MM.1S (cell line): ENCODE data around the gene DCDC2C.

Experiments used
- DNase-seq: peaks from one replicate; pipeline ENCODE4 v3.0.0-alpha.2; 2015
- H2AFZ ChIP-seq: fragments of 300-600 bp; sonication (generic); 2 replicates; pipeline ENCODE4 v1.6.0; 2016; ENCODE audit warnings: antibody characterized with exemption, low read length
- H3F3A ChIP-seq: fragments of 300-600 bp; sonication (generic); 2 replicates; pipeline ENCODE4 v1.6.1; 2016; ENCODE audit warnings: mild to moderate bottlenecking, antibody characterized with exemption, low read length, moderate library complexity, mixed read lengths; ENCODE audit not compliant: insufficient read depth
- H3K27ac ChIP-seq: fragments of 300-600 bp; sonication (generic); 2 replicates; pipeline ENCODE4 v1.5.1; 2016; ENCODE audit warnings: mild to moderate bottlenecking, low read length
- H3K27me3 ChIP-seq: fragments of 300-600 bp; sonication (generic); replicated peaks from 2 replicates; pipeline ENCODE4 v1.6.0; 2016; ENCODE audit warnings: low read length; ENCODE audit not compliant: insufficient read depth
- H3K36me3 ChIP-seq: fragments of 300-600 bp; sonication (generic); replicated peaks from 2 replicates; pipeline ENCODE4 v1.6.1; 2016; ENCODE audit warnings: mild to moderate bottlenecking, low read length, mixed read lengths; ENCODE audit not compliant: insufficient read depth
- H3K4me1 ChIP-seq: fragments of 300-600 bp; sonication (generic); 2 replicates; pipeline ENCODE4 v1.6.1; 2016; ENCODE audit warnings: low read length, mixed read lengths
- H3K4me2 ChIP-seq: fragments of 300-600 bp; sonication (generic); 2 replicates; pipeline ENCODE4 v1.6.0; 2016; ENCODE audit warnings: low read depth, low read length
- H3K4me3 ChIP-seq: fragments of 300-600 bp; sonication (generic); 2 replicates; pipeline ENCODE4 v1.5.1; 2016; ENCODE audit warnings: low read length, mixed read lengths
- H3K79me2 ChIP-seq: fragments of 300-600 bp; sonication (generic); 2 replicates; pipeline ENCODE4 v1.6.1; 2016; ENCODE audit warnings: mixed run types, low read length, mixed read lengths
- H3K9ac ChIP-seq: fragments of 300-600 bp; sonication (generic); 2 replicates; pipeline ENCODE4 v1.6.1; 2016; ENCODE audit warnings: low read length, mixed read lengths
- H3K9me2 ChIP-seq: fragments of 300-600 bp; sonication (generic); replicated peaks from 2 replicates; pipeline ENCODE4 v1.6.1; 2016; ENCODE audit warnings: mild to moderate bottlenecking, low read length, mixed read lengths; ENCODE audit not compliant: insufficient read depth
- H3K9me3 ChIP-seq: fragments of 300-600 bp; sonication (generic); replicated peaks from 2 replicates; pipeline ENCODE4 v1.6.1; 2016; ENCODE audit warnings: mild to moderate bottlenecking, low read length, mixed read lengths; ENCODE audit not compliant: insufficient read depth
- H4K20me1 ChIP-seq: fragments of 300-600 bp; sonication (generic); 2 replicates; pipeline ENCODE4 v1.6.1; 2016; ENCODE audit warnings: mild to moderate bottlenecking, low read length, moderate library complexity, mixed read lengths; ENCODE audit not compliant: insufficient read depth
- EZH2 ChIP-seq: fragments of 300-600 bp; sonication (generic); optimal IDR thresholded peaks from 2 replicates; pipeline ENCODE3; 2017; ENCODE audit warnings: low read depth, mild to moderate bottlenecking, antibody characterized with exemption, low read length, mixed read lengths
- EZH2phosphoT487 ChIP-seq: fragments of 300-600 bp; sonication (generic); IDR thresholded peaks from 2 replicates; pipeline ENCODE4 v1.6.1; 2018; ENCODE audit warnings: antibody characterized with exemption, low read length
- TF ChIP-seq, protein P1 (sequence below): fragments of 300-600 bp; sonication (generic); IDR thresholded peaks from 2 replicates; pipeline ENCODE4 v1.5.1; 2016; ENCODE audit warnings: antibody characterized with exemption, low read length, mixed read lengths

Gene DCDC2C

DNA sequence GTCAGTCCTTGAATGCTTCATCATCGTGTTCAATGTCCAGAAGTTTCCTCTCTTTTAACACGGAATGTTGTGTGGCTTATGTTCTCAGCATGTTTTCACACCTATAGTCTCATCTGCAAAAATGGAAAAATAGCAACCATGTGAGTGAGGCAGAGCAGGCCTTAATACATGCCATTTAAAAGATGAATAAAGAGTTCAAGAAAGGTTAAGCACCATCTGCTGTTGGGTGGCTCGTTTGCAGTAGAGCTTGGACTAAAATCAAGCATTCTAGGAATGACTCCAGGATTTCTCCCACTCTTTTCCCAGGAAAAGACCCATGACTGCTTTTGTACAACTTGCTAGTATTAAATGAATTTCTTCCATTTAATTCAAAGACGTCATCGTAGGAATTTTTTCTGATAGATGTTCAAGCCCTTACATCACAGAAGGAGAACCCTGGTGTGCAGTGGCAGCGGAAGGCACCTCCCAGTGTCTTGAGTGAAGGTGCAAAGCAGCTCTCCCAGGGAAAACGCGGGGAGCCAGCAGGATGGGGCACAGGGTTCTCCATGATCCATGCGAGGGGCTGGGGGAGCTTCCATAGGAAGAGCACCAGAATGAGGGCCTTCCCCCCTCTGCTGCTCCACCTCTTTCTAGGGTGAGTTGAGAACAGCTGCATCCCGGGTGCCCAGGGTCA, 9.6 kb downstream of the DCDC2C start:
- no peak overlapping the region for H3K27ac ChIP-seq
- H3K36me3 ChIP-seq: no peaks in the 10 kb centered on the region
- no peaks in the 10 kb centered on the region for H3K79me2 ChIP-seq
- no peak overlapping the region for H3K4me2 ChIP-seq
- TF ChIP-seq EZH2 (no peak), EZH2phosphoT487 (no peak)
- TF ChIP-seq, protein P1, sequence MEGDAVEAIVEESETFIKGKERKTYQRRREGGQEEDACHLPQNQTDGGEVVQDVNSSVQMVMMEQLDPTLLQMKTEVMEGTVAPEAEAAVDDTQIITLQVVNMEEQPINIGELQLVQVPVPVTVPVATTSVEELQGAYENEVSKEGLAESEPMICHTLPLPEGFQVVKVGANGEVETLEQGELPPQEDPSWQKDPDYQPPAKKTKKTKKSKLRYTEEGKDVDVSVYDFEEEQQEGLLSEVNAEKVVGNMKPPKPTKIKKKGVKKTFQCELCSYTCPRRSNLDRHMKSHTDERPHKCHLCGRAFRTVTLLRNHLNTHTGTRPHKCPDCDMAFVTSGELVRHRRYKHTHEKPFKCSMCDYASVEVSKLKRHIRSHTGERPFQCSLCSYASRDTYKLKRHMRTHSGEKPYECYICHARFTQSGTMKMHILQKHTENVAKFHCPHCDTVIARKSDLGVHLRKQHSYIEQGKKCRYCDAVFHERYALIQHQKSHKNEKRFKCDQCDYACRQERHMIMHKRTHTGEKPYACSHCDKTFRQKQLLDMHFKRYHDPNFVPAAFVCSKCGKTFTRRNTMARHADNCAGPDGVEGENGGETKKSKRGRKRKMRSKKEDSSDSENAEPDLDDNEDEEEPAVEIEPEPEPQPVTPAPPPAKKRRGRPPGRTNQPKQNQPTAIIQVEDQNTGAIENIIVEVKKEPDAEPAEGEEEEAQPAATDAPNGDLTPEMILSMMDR: no peak
- H3K4me3 ChIP-seq: no peak overlapping the region
- H3F3A ChIP-seq: no peaks in the 10 kb centered on the region
- no peak overlapping the region for H2AFZ ChIP-seq
- no peaks in the 10 kb centered on the region for H3K9me3 ChIP-seq
- H4K20me1 ChIP-seq: no peaks in the 10 kb centered on the region
- H3K27me3 ChIP-seq: no peaks in the 10 kb centered on the region
- H3K4me1 ChIP-seq: no peaks in the 10 kb centered on the region
- DNase-seq: no peak
- no peak overlapping the region for H3K9ac ChIP-seq
- no peaks in the 10 kb centered on the region for H3K9me2 ChIP-seq

DNA sequence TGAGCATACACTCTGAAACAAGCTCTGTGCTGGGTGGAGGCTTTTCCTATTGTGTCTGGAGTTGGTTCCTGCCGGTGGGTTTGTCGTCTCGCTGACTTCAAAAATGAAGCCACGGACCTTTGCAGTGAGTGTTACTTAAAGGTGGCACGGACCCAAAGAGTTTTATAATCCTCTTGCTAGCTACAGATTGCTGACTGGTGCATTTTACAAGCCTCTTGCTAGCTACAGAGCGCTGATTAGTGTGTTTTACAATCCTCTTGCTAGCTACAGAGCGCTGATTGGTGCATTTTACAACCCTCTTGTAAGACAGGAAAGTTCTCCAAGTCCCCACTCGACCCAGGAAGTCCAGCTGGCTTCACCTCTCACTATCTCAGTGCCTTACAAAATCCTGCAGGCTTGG, 15.3 kb downstream of the DCDC2C start:
- Histone ChIP-seq H3K9me3 (no peaks in the 10 kb centered on the region), H3K4me1 (no peaks in the 10 kb centered on the region), H3F3A (no peaks in the 10 kb centered on the region), H3K27me3 (no peaks in the 10 kb centered on the region), H2AFZ (no peak overlapping the region), H3K9me2 (no peaks in the 10 kb centered on the region), H3K9ac (no peak overlapping the region), H3K4me3 (no peak overlapping the region), H3K27ac (no peak overlapping the region), H4K20me1 (no peaks in the 10 kb centered on the region), H3K79me2 (no peaks in the 10 kb centered on the region), H3K36me3 (no peaks in the 10 kb centered on the region), H3K4me2 (no peak overlapping the region)
- TF ChIP-seq EZH2 (no peak), EZH2phosphoT487 (no peak)
- TF ChIP-seq, protein P1: no peak
- no peak for DNase-seq

DNA sequence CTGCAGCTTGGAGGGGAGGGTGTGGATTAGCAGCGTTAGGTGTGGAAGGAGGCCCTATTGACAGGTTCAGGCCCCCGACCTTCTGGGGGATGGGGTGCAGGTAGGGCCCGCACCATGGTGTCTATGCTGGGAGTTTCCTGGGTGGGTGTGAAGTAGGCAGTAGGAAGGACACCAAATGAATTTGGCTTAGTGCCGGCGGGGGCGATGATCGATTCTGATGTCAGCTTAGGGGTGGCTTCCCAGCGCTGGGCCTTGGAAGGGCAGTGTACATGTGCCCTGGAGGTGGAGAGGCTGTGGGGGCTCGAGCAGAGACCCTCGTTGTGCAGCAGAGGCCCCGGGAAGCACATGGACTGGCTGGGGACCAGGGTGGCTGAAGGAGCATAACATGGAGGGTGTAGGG, 21.6 kb downstream of the DCDC2C start:
- no peaks in the 10 kb centered on the region for H3K9me2 ChIP-seq
- H3K27ac ChIP-seq: no peak overlapping the region
- DNase-seq: no peak
- no peaks in the 10 kb centered on the region for H4K20me1 ChIP-seq
- TF ChIP-seq, protein P1: no peak
- TF ChIP-seq EZH2phosphoT487: no peak
- no peak for TF ChIP-seq EZH2
- no peaks in the 10 kb centered on the region for H3F3A ChIP-seq
- no peaks in the 10 kb centered on the region for H3K27me3 ChIP-seq
- no peaks in the 10 kb centered on the region for H3K9me3 ChIP-seq
- H3K4me1 ChIP-seq: no peaks in the 10 kb centered on the region
- H3K4me2 ChIP-seq: no peak overlapping the region
- no peak overlapping the region for H2AFZ ChIP-seq
- no peak overlapping the region for H3K9ac ChIP-seq
- H3K4me3 ChIP-seq: no peak overlapping the region
- H3K36me3 ChIP-seq: no peaks in the 10 kb centered on the region
- no peaks in the 10 kb centered on the region for H3K79me2 ChIP-seq
